ENCODE results near the gene CCDC191. TPM values are rescaled to one million over a fixed set of nuclear protein-coding genes. Genes with fewer than 3 reads are reported as not detected.

CCDC191 gene
- total and polyA plus RNA-seq, 2 of the 4 experiments (the other 2 are of a cell fraction), result 0.72 to 1.1 TPM

DNA sequence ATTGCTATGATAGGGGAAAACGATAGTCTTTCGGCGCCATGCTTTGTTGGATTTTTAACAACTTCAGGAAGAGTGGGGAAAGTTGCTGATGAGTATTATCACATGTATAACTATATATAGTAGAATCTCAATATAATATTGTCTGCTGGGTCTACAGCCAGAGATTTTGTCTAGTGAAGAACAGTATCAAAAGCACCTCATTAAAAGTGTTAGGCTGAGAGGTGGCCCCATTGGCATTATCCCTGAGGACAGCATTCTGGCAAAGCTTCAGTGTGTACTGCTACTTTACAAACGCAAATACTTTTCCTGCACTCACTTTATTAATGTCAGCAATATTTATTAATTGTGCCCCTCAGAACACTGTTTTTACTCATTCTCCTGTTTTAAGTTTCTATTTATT is 12.0 kb upstream of the CCDC191 start:
- H4K8ac ChIP-seq (ENCODE audit: low read depth in 2 of 2, low read length in 2 of 2), result no peak overlapping the region
- DNase-seq (no peak), ATAC-seq (ENCODE audit: low read depth) (no peak)
- H4K20me1 ChIP-seq (ENCODE audit: insufficient read depth, low read length), result no peaks in the 10 kb centered on the region; the same call in 1 of the 2 replicates
- no peak overlapping the region for H3K14ac ChIP-seq (replicated peaks; ENCODE audit: low read depth, low read length)
- POLR2A ChIA-PET (ENCODE audit: unreplicated experiment), result no interaction called here
- H3K79me1 ChIP-seq (ENCODE audit: low read depth in 1 of 2, low read length in 2 of 2), result peaks cover 10 to 21% of the 10 kb centered on the region in 2 experiments
- no peak overlapping the region for H3K23ac ChIP-seq (ENCODE audit: low read depth, low read length)
- H3K27me3 ChIP-seq (ENCODE audit: control insufficient read depth, insufficient read depth, low read length), result no peaks in the 10 kb centered on the region
- no peak overlapping the region for H3K18ac ChIP-seq (ENCODE audit: low read depth, low read length)
- no peak overlapping the region for H3K9ac ChIP-seq (ENCODE audit: low read depth, low read length)
- WGBS, 2 experiments (ENCODE audit: extremely low coverage in 2 of 2, insufficient read length in 1 of 2), result no CpG with 5 or more reads among the region's 4 CpGs
- CTCF ChIA-PET, result no interaction called here
- no peak overlapping the region for H3K27ac ChIP-seq (ENCODE audit: insufficient read depth, low read length)
- no peak overlapping the region for H2AK9ac ChIP-seq (replicated peaks; ENCODE audit: low read depth, low read length, poor library complexity)
- dilution Hi-C loops (cut with HindIII; ENCODE audit: low sequenced_read_pairs, unreplicated experiment), result no loop called here
- no peak overlapping the region for H2BK120ac ChIP-seq (ENCODE audit: low read depth, low read length)
- H4K5ac ChIP-seq (ENCODE audit: low read depth, low read length), result no peak overlapping the region
- intact Hi-C loops (cut with micrococcal nuclease), result no loop called here
- no peaks in the 10 kb centered on the region for H3K9me3 ChIP-seq (ENCODE audit: control insufficient read depth, insufficient read depth, low read length)
- TF ChIP-seq, protein P1, sequence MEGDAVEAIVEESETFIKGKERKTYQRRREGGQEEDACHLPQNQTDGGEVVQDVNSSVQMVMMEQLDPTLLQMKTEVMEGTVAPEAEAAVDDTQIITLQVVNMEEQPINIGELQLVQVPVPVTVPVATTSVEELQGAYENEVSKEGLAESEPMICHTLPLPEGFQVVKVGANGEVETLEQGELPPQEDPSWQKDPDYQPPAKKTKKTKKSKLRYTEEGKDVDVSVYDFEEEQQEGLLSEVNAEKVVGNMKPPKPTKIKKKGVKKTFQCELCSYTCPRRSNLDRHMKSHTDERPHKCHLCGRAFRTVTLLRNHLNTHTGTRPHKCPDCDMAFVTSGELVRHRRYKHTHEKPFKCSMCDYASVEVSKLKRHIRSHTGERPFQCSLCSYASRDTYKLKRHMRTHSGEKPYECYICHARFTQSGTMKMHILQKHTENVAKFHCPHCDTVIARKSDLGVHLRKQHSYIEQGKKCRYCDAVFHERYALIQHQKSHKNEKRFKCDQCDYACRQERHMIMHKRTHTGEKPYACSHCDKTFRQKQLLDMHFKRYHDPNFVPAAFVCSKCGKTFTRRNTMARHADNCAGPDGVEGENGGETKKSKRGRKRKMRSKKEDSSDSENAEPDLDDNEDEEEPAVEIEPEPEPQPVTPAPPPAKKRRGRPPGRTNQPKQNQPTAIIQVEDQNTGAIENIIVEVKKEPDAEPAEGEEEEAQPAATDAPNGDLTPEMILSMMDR (conservative IDR thresholded peaks at IDR 0.05; ENCODE audit: low read depth, low read length), result no peak
- no peak for TF ChIP-seq CHD1 (IDR thresholded peaks at IDR 0.05; ENCODE audit: low read depth, low read length)
- TF ChIP-seq RAD21 (IDR thresholded peaks at IDR 0.05; ENCODE audit: low read length), result no peak
- TF ChIP-seq RCOR1 (IDR thresholded peaks at IDR 0.05; ENCODE audit: insufficient replicate concordance, low read length), result no peak
- no peak for TF ChIP-seq MAFK (IDR thresholded peaks at IDR 0.05; ENCODE audit: low read depth, low read length)
- no peak for TF ChIP-seq FOS (IDR thresholded peaks at IDR 0.05; ENCODE audit: low read depth, low read length)
- TF ChIP-seq, protein P2, sequence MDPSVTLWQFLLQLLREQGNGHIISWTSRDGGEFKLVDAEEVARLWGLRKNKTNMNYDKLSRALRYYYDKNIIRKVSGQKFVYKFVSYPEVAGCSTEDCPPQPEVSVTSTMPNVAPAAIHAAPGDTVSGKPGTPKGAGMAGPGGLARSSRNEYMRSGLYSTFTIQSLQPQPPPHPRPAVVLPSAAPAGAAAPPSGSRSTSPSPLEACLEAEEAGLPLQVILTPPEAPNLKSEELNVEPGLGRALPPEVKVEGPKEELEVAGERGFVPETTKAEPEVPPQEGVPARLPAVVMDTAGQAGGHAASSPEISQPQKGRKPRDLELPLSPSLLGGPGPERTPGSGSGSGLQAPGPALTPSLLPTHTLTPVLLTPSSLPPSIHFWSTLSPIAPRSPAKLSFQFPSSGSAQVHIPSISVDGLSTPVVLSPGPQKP (IDR thresholded peaks at IDR 0.05; ENCODE audit: borderline replicate concordance, low read depth, low read length), result no peak
- no peak for TF ChIP-seq POLR2A (IDR thresholded peaks at IDR 0.05; ENCODE audit: low read depth, low read length)
- TF ChIP-seq RFX5 (IDR thresholded peaks at IDR 0.05; ENCODE audit: low read depth, low read length), result no peak
- TF ChIP-seq, protein P3, sequence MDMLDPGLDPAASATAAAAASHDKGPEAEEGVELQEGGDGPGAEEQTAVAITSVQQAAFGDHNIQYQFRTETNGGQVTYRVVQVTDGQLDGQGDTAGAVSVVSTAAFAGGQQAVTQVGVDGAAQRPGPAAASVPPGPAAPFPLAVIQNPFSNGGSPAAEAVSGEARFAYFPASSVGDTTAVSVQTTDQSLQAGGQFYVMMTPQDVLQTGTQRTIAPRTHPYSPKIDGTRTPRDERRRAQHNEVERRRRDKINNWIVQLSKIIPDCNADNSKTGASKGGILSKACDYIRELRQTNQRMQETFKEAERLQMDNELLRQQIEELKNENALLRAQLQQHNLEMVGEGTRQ (IDR thresholded peaks at IDR 0.05; ENCODE audit: low read depth, low read length), result no peak
- no peak for TF ChIP-seq MXI1 (IDR thresholded peaks at IDR 0.05; ENCODE audit: borderline replicate concordance, low read depth, low read length)
- no peak for TF ChIP-seq BHLHE40 (IDR thresholded peaks at IDR 0.05; ENCODE audit: low read depth, low read length)
- TF ChIP-seq MAZ (IDR thresholded peaks at IDR 0.05; ENCODE audit: borderline replicate concordance, low read depth, low read length), result no peak
- no peak for TF ChIP-seq NFE2L2 (IDR thresholded peaks at IDR 0.05; ENCODE audit: low read depth, low read length)
- TF ChIP-seq SMC3 (IDR thresholded peaks at IDR 0.05; ENCODE audit: low read depth, low read length), result no peak
- H3K56ac ChIP-seq (ENCODE audit: extremely low read depth, insufficient read depth, low read length), result no peak overlapping the region
- no peaks in the 10 kb centered on the region for H3K4me1 ChIP-seq (ENCODE audit: control insufficient read depth, insufficient read depth, low read length)
- no peak overlapping the region for H3K4me3 ChIP-seq (ENCODE audit: insufficient read depth, low read depth, low read length)
- H3K4me2 ChIP-seq (ENCODE audit: low read depth, low read length), result no peak overlapping the region
- H2AFZ ChIP-seq (replicated peaks; ENCODE audit: low read length, poor library complexity), result no peak overlapping the region
- H3K4ac ChIP-seq (ENCODE audit: low read depth, low read length), result no peak overlapping the region
- H2AK5ac ChIP-seq (ENCODE audit: low read depth, low read length), result no peak overlapping the region
- peaks cover 10% of the 10 kb centered on the region for H3K36me3 ChIP-seq (ENCODE audit: control insufficient read depth, insufficient read depth, low read length)
- no TSS peak for BruUV-seq (replicated peaks)
- H2BK20ac ChIP-seq (ENCODE audit: low read depth, low read length), result no peak overlapping the region
- no peak overlapping the region for H2BK5ac ChIP-seq (ENCODE audit: low read depth, low read length, poor library complexity, severe bottlenecking)
- H3K9me1 ChIP-seq (ENCODE audit: insufficient read depth, low read length), result no peaks in the 10 kb centered on the region; the same call in 1 of the 2 replicates
- H4K91ac ChIP-seq (ENCODE audit: insufficient read depth, low read depth, low read length), result no peak overlapping the region
- H2BK15ac ChIP-seq (ENCODE audit: low read depth, low read length), result no peak overlapping the region
- in situ Hi-C loops (cut with MboI; ENCODE audit: low sequenced_read_pairs), result loop anchor here (10.0 kb wide), 1 partner anchor 224 kb away; no protein-coding TSS in a partner anchor
